Activated T-helper 17 cell treated with anti-CD3 and anti-CD28 coated beads, Interleukin-2, amount 50 U/mL, for 72 hours (primary cell): ENCODE measurements around the gene GRM1. TPM values are rescaled to one million over a fixed set of nuclear protein-coding genes. Genes with fewer than 3 reads are reported as not detected.

ENCODE experiments used
- ATAC-seq: fragments of 150-1000 bp; cut with Tn5 transposase; replicated peaks from 2 replicates; pipeline ENCODE4 v1.10.0; 2021; ENCODE audit warnings: mild to moderate bottlenecking, moderate library complexity
- H3K27ac Mint-ChIP-seq: one replicate; pipeline ENCODE4 v1.8.0; 2022; ENCODE audit warnings: mixed read lengths
- H3K27me3 Mint-ChIP-seq: one replicate; pipeline ENCODE4 v1.8.0; 2022; ENCODE audit warnings: mixed read lengths
- H3K36me3 Mint-ChIP-seq: one replicate; pipeline ENCODE4 v1.8.0; 2022; ENCODE audit warnings: low read depth, mild to moderate bottlenecking, mixed read lengths
- H3K4me1 Mint-ChIP-seq: one replicate; pipeline ENCODE4 v1.8.0; 2022; ENCODE audit warnings: mixed read lengths
- H3K4me3 Mint-ChIP-seq: one replicate; pipeline ENCODE4 v1.8.0; 2022; ENCODE audit warnings: mild to moderate bottlenecking, mixed read lengths
- H3K9me3 Mint-ChIP-seq: one replicate; pipeline ENCODE4 v1.8.0; 2022; ENCODE audit warnings: mixed read lengths
- total RNA-seq, 2 donors: library from RNA; stranded (reverse); gene quantifications; one replicate each; pipeline ENCODE4 v1.2.3, GENCODE V29; 2022

The GRM1 gene
- total RNA-seq, 2 donors from 2014 or later, result 0.04 TPM; not detected in 1

- no peak overlapping the region for H3K4me3 Mint-ChIP-seq
- no peak overlapping the region for H3K27ac Mint-ChIP-seq
- no peaks in the 10 kb centered on the region for H3K36me3 Mint-ChIP-seq
- H3K27me3 Mint-ChIP-seq, result peaks cover 3% of the 10 kb centered on the region
- no peak for ATAC-seq
- H3K4me1 Mint-ChIP-seq, result no peaks in the 10 kb centered on the region
- H3K9me3 Mint-ChIP-seq, result peaks cover under 1% of the 10 kb centered on the region
These were observed 382.2 kb downstream of the GRM1 start for GRCh38 chr6:146410851-146411595.

- H3K4me3 Mint-ChIP-seq, result no peak overlapping the region
- ATAC-seq, result no peak
- H3K4me1 Mint-ChIP-seq, result no peaks in the 10 kb centered on the region
- H3K36me3 Mint-ChIP-seq, result no peaks in the 10 kb centered on the region
- no peak overlapping the region for H3K27ac Mint-ChIP-seq
- peaks cover 8% of the 10 kb centered on the region for H3K27me3 Mint-ChIP-seq
- H3K9me3 Mint-ChIP-seq, result no peaks in the 10 kb centered on the region
These were observed 390.7 kb downstream of the GRM1 start for GRCh38 chr6:146419576-146419975.

- ATAC-seq, result no peak
- Mint-ChIP-seq H3K27ac (no peak overlapping the region), H3K4me3 (no peak overlapping the region), H3K36me3 (no peaks in the 10 kb centered on the region), H3K9me3 (no peaks in the 10 kb centered on the region), H3K27me3 (peaks cover 8% of the 10 kb centered on the region), H3K4me1 (no peaks in the 10 kb centered on the region)
These were observed 391.4 kb downstream of the GRM1 start for GRCh38 chr6:146420255-146420654.

GRCh38 chr6:146422789-146423375, 394.0 kb downstream of the GRM1 start:
- no peak for ATAC-seq
- peaks cover 4% of the 10 kb centered on the region for H3K27me3 Mint-ChIP-seq
- H3K9me3 Mint-ChIP-seq, result no peaks in the 10 kb centered on the region
- no peaks in the 10 kb centered on the region for H3K36me3 Mint-ChIP-seq
- H3K27ac Mint-ChIP-seq, result no peak overlapping the region
- H3K4me3 Mint-ChIP-seq, result no peak overlapping the region
- H3K4me1 Mint-ChIP-seq, result no peaks in the 10 kb centered on the region

- ATAC-seq, result no peak
- no peaks in the 10 kb centered on the region for H3K9me3 Mint-ChIP-seq
These were observed 394.6 kb downstream of the GRM1 start for GRCh38 chr6:146423452-146423851.

GRCh38 chr6:146426516-146426915, 397.7 kb downstream of the GRM1 start:
- no peaks in the 10 kb centered on the region for H3K36me3 Mint-ChIP-seq
- H3K9me3 Mint-ChIP-seq, result no peaks in the 10 kb centered on the region
- H3K27ac Mint-ChIP-seq, result no peak overlapping the region
- H3K4me1 Mint-ChIP-seq, result no peaks in the 10 kb centered on the region
- no peak overlapping the region for H3K4me3 Mint-ChIP-seq
- ATAC-seq, result no peak
- H3K27me3 Mint-ChIP-seq, result no peaks in the 10 kb centered on the region

More at GRCh38 chr6:146423452-146423851, 394.6 kb downstream of the GRM1 start:
- Mint-ChIP-seq H3K4me3 (no peak overlapping the region), H3K36me3 (no peaks in the 10 kb centered on the region), H3K27ac (no peak overlapping the region), H3K27me3 (peaks cover 4% of the 10 kb centered on the region), H3K4me1 (no peaks in the 10 kb centered on the region)

GRCh38 chr6:146429831-146430230, 401.0 kb downstream of the GRM1 start:
- H3K9me3 Mint-ChIP-seq, result no peaks in the 10 kb centered on the region
- H3K36me3 Mint-ChIP-seq, result no peaks in the 10 kb centered on the region
- no peak for ATAC-seq
- H3K4me1 Mint-ChIP-seq, result no peaks in the 10 kb centered on the region
- no peak overlapping the region for H3K4me3 Mint-ChIP-seq
- H3K27ac Mint-ChIP-seq, result no peak overlapping the region
- H3K27me3 Mint-ChIP-seq, result peaks cover 10% of the 10 kb centered on the region

GRCh38 chr6:146433881-146434731, 405.2 kb downstream of the GRM1 start:
- Mint-ChIP-seq H3K27me3 (peaks cover 36% of the 10 kb centered on the region), H3K9me3 (no peaks in the 10 kb centered on the region), H3K4me3 (no peak overlapping the region), H3K36me3 (no peaks in the 10 kb centered on the region), H3K27ac (no peak overlapping the region), H3K4me1 (no peaks in the 10 kb centered on the region)
- ATAC-seq, result peak; percentile 5

GRCh38 chr6:146434732-146435390, 406.0 kb downstream of the GRM1 start:
- no peaks in the 10 kb centered on the region for H3K4me1 Mint-ChIP-seq
- H3K36me3 Mint-ChIP-seq, result no peaks in the 10 kb centered on the region
- peaks cover 38% of the 10 kb centered on the region for H3K27me3 Mint-ChIP-seq
- no peaks in the 10 kb centered on the region for H3K9me3 Mint-ChIP-seq
- H3K4me3 Mint-ChIP-seq, result no peak overlapping the region
- no peak for ATAC-seq
- no peak overlapping the region for H3K27ac Mint-ChIP-seq

- Mint-ChIP-seq H3K4me3 (no peak overlapping the region), H3K27ac (no peak overlapping the region), H3K27me3 (peaks cover 21% of the 10 kb centered on the region), H3K9me3 (no peaks in the 10 kb centered on the region), H3K36me3 (no peaks in the 10 kb centered on the region), H3K4me1 (no peaks in the 10 kb centered on the region)
- no peak for ATAC-seq
These were observed 413.0 kb downstream of the GRM1 start for GRCh38 chr6:146441907-146442306.

GRCh38 chr6:146444189-146444588, 415.3 kb downstream of the GRM1 start:
- Mint-ChIP-seq H3K36me3 (no peaks in the 10 kb centered on the region), H3K27me3 (peaks cover 7% of the 10 kb centered on the region), H3K4me3 (no peak overlapping the region), H3K9me3 (peaks cover 4% of the 10 kb centered on the region), H3K4me1 (no peaks in the 10 kb centered on the region), H3K27ac (no peak overlapping the region)
- no peak for ATAC-seq

- ATAC-seq, result no peak
- no peaks in the 10 kb centered on the region for H3K36me3 Mint-ChIP-seq
- H3K27ac Mint-ChIP-seq, result no peak overlapping the region
- H3K9me3 Mint-ChIP-seq, result peaks cover 6% of the 10 kb centered on the region
- H3K4me1 Mint-ChIP-seq, result no peaks in the 10 kb centered on the region
- peaks cover 2% of the 10 kb centered on the region for H3K27me3 Mint-ChIP-seq
- no peak overlapping the region for H3K4me3 Mint-ChIP-seq
These were observed 416.4 kb downstream of the GRM1 start for GRCh38 chr6:146445233-146445632.

- no peaks in the 10 kb centered on the region for H3K4me1 Mint-ChIP-seq
- peaks cover 9% of the 10 kb centered on the region for H3K9me3 Mint-ChIP-seq
- H3K27ac Mint-ChIP-seq, result no peak overlapping the region
- H3K36me3 Mint-ChIP-seq, result no peaks in the 10 kb centered on the region
- no peak overlapping the region for H3K4me3 Mint-ChIP-seq
- no peak for ATAC-seq
- H3K27me3 Mint-ChIP-seq, result no peaks in the 10 kb centered on the region
These were observed 428.0 kb downstream of the GRM1 start for GRCh38 chr6:146456886-146457285.

GRCh38 chr6:146460941-146461340, 432.1 kb downstream of the GRM1 start:
- H3K4me3 Mint-ChIP-seq, result no peak overlapping the region
- H3K9me3 Mint-ChIP-seq, result peaks cover 10% of the 10 kb centered on the region
- no peak overlapping the region for H3K27ac Mint-ChIP-seq
- no peaks in the 10 kb centered on the region for H3K27me3 Mint-ChIP-seq
- ATAC-seq, result no peak
- H3K4me1 Mint-ChIP-seq, result no peaks in the 10 kb centered on the region
- H3K36me3 Mint-ChIP-seq, result no peaks in the 10 kb centered on the region
